Left lung (tissue), 10 donors: Measurements from ENCODE around the gene RERG. TPM values are rescaled to one million over a fixed set of nuclear protein-coding genes. Genes with fewer than 3 reads are reported as not detected.

Source experiments
- ATAC-seq: fragments of 200-7000 bp; cut with Tn5 transposase; one replicate; pipeline ENCODE4 v1.9.1; 2020; ENCODE audit warnings: moderate library complexity
- DNase-seq, 4 donors: peaks; one replicate each; pipeline ENCODE4 v3.0.0-alpha.2; 2013 to 2020
- H3K27ac ChIP-seq, 2 donors: fragments of 200-600 bp; sonication (generic) in 1 of 2; one replicate each; pipeline versions ENCODE4 v1.5.0 to v1.8.0; 2020 to 2021
- H3K27me3 ChIP-seq, 2 donors: fragments of 200-600 bp; sonication (generic) in 1 of 2; one replicate each; pipeline versions ENCODE4 v1.5.0 to v1.8.0; 2020 to 2021
- H3K36me3 ChIP-seq, 2 donors: fragments of 200-600 bp; sonication (generic) in 1 of 2; one replicate each; pipeline versions ENCODE4 v1.5.0 to v1.8.0; 2020 to 2021
- H3K4me1 ChIP-seq, 2 donors: fragments of 200-600 bp; one replicate each; pipeline ENCODE4 v1.8.0; 2021
- H3K4me3 ChIP-seq, 2 donors: fragments of 200-600 bp; sonication (generic) in 1 of 2; one replicate each; pipeline versions ENCODE4 v1.5.0 to v1.8.0; 2020 to 2021; ENCODE audit warnings: mild to moderate bottlenecking in 1 of 2
- H3K9me3 ChIP-seq, 2 donors: fragments of 200-600 bp; sonication (generic) in 1 of 2; one replicate each; pipeline versions ENCODE4 v1.5.0 to v1.8.0; 2020 to 2021
- intact Hi-C, 2 donors: fragments of 100-400 bp; cut with DNase I; formaldehyde crosslinking; loops; one replicate each; pipeline versions ENCODE4 v1.11.2 to v1.14.2; 2022
- polyA plus RNA-seq, 6 donors: library from polyadenylated mRNA; unstranded; fragments of 120-200 nt; gene quantifications; one replicate each; pipeline ENCODE4 v1.2.1, GENCODE V29; 2013; ENCODE audit not compliant: insufficient read length in 6 of 6
- total RNA-seq, 2 donors: library from RNA; stranded (reverse); fragmentation: NEBNext Ultra II Directional; extraction: Animal tissue kit (Norgen Biotek cat#: 25700); gene quantifications; one replicate each; pipeline ENCODE4 v1.2.1, GENCODE V29; 2021
- TF ChIP-seq, protein P1 (sequence below), 2 donors: fragments of 200-600 bp; sonication (generic) in 1 of 2; IDR thresholded peaks; one replicate each; pipeline versions ENCODE4 v1.5.0 to v1.8.0; 2021; ENCODE audit warnings: antibody characterized with exemption in 2 of 2
- donor health status: DM: no; HTN: yes; CAD: no.
- donor health status: DM: no; HTN: no; CAD: no.

The RERG gene
- total and polyA plus RNA-seq, 8 donors = 11.5 to 17.5 (median 14.4) TPM

GRCh38 chr12:15243102-15243501 lies 21.9 kb upstream of the RERG start:
- intact Hi-C loops = no loop called here
- ATAC-seq (no peak), DNase-seq (no peak)
- Histone ChIP-seq H3K4me3 (no peak overlapping the region), H3K36me3 (no peaks in the 10 kb centered on the region), H3K4me1 (no peaks in the 10 kb centered on the region), H3K9me3 (peaks cover 0 to 3% of the 10 kb centered on the region in 2 donors), H3K27me3 (peaks cover 0 to 4% of the 10 kb centered on the region in 2 donors), H3K27ac (no peak overlapping the region)
- TF ChIP-seq, protein P1, sequence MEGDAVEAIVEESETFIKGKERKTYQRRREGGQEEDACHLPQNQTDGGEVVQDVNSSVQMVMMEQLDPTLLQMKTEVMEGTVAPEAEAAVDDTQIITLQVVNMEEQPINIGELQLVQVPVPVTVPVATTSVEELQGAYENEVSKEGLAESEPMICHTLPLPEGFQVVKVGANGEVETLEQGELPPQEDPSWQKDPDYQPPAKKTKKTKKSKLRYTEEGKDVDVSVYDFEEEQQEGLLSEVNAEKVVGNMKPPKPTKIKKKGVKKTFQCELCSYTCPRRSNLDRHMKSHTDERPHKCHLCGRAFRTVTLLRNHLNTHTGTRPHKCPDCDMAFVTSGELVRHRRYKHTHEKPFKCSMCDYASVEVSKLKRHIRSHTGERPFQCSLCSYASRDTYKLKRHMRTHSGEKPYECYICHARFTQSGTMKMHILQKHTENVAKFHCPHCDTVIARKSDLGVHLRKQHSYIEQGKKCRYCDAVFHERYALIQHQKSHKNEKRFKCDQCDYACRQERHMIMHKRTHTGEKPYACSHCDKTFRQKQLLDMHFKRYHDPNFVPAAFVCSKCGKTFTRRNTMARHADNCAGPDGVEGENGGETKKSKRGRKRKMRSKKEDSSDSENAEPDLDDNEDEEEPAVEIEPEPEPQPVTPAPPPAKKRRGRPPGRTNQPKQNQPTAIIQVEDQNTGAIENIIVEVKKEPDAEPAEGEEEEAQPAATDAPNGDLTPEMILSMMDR (IDR thresholded peaks at IDR 0.05) = no peak

DNA sequence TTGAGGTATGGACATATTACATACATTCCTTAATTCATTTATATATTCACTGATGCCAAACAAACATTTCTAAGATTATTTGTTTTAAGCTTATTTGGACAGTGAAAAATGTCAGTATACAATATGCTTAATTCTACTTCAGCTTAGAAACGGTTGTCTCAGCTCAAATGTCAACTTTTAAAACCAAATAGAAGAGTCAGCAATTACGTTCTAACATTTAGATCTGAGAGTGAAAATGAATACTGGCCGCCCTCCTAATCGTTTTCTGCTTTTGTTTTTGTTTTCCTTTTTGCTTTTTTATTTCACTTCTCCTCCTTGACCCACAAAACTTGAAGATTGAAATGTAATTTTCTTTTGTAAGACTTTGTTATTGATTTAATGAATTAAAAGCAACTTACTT lies 19.7 kb upstream of the RERG start:
- DNase-seq = no peak
- TF ChIP-seq, protein P1 (IDR thresholded peaks at IDR 0.05) = no peak
- Histone ChIP-seq H3K36me3 (no peaks in the 10 kb centered on the region), H3K4me1 (no peaks in the 10 kb centered on the region), H3K4me3 (no peak overlapping the region), H3K27me3 (peaks cover 0 to 9% of the 10 kb centered on the region in 2 donors), H3K9me3 (no peaks in the 10 kb centered on the region), H3K27ac (no peak overlapping the region)
- no peak for ATAC-seq
- intact Hi-C loops = no loop called here

- intact Hi-C loops = no loop called here
- no peak overlapping the region for H3K27ac ChIP-seq
- ATAC-seq (no peak), DNase-seq (no peak)
- TF ChIP-seq, protein P1 (IDR thresholded peaks at IDR 0.05) = no peak
- no peaks in the 10 kb centered on the region for H3K4me1 ChIP-seq
- no peaks in the 10 kb centered on the region for H3K36me3 ChIP-seq
- peaks cover 0 to 2% of the 10 kb centered on the region in 2 donors for H3K9me3 ChIP-seq
- H3K27me3 ChIP-seq = peaks cover 0 to 8% of the 10 kb centered on the region in 2 donors
- no peak overlapping the region for H3K4me3 ChIP-seq
These were observed 13.3 kb upstream of the RERG start for GRCh38 chr12:15234508-15234907.

- Histone ChIP-seq H3K9me3 (peaks cover 0 to 2% of the 10 kb centered on the region in 2 donors), H3K4me3 (no peak overlapping the region), H3K27ac (no peak overlapping the region), H3K4me1 (no peaks in the 10 kb centered on the region), H3K36me3 (no peaks in the 10 kb centered on the region), H3K27me3 (peaks cover 0 to 8% of the 10 kb centered on the region in 2 donors)
- TF ChIP-seq, protein P1 (IDR thresholded peaks at IDR 0.05) = no peak
- intact Hi-C loops = no loop called here
- no peak for ATAC-seq
- no peak for DNase-seq
These were observed 12.8 kb upstream of the RERG start for GRCh38 chr12:15234011-15234410.

DNA sequence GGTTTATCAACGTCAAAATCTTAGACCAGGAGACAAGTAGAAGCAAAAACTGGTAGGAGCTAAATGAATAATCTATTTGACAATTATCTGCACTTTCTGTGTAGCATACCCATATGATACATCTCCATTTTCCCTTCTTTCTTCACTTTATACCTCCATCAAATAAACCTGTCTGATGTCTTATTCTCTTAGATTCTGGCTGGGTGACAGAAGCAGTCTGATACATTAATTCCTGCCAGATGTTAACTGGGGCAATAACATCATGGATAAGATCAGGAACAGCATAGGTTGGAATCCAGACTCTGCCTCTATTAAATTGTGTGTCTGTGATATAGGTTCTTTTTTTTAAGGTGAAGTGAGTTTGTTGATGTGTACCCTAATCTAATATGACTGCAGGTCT lies 11.7 kb upstream of the RERG start:
- H3K27ac ChIP-seq = no peak overlapping the region
- no peaks in the 10 kb centered on the region for H3K4me1 ChIP-seq
- H3K9me3 ChIP-seq = peaks cover 0 to 2% of the 10 kb centered on the region in 2 donors
- H3K36me3 ChIP-seq = no peaks in the 10 kb centered on the region
- intact Hi-C loops = no loop called here
- no peak overlapping the region for H3K4me3 ChIP-seq
- no peak for ATAC-seq
- no peak for DNase-seq
- TF ChIP-seq, protein P1 (IDR thresholded peaks at IDR 0.05) = no peak
- H3K27me3 ChIP-seq = peaks cover 0 to 8% of the 10 kb centered on the region in 2 donors
